Activated CD4-positive, alpha-beta memory T cell treated with anti-CD3 and anti-CD28 coated beads, Interleukin-2, amount 10 ng/mL, durations not matched to agents 7 days and 5 days (primary cell): ENCODE results near the gene RFXAP. TPM values are rescaled to one million over a fixed set of nuclear protein-coding genes. Genes with fewer than 3 reads are reported as not detected.

ENCODE experiments used
- CTCF ChIA-PET: fragments of 350-600 bp; sonication (Branson Sonifier 250); formaldehyde crosslinking; loops from one replicate; lab custom pipeline; 2021; ENCODE audit warnings: antibody characterized with exemption, inconsistent platforms; lab: Charles Lee
- POLR2A ChIA-PET: fragments of 350-600 bp; sonication (Branson Sonifier 250); formaldehyde crosslinking; loops from one replicate; lab custom pipeline; 2021; ENCODE audit warnings: antibody characterized with exemption; lab: Charles Lee
- DNase-seq: peaks from one replicate; pipeline ENCODE4 v3.0.0-alpha.2; 2020
- H3K27ac Mint-ChIP-seq: one replicate; pipeline ENCODE4 v1.8.0; 2021; ENCODE audit warnings: mild to moderate bottlenecking, mixed read lengths
- H3K27me3 Mint-ChIP-seq: one replicate; pipeline ENCODE4 v1.8.0; 2021; ENCODE audit warnings: mixed read lengths
- H3K36me3 Mint-ChIP-seq: one replicate; pipeline ENCODE4 v1.8.0; 2021; ENCODE audit warnings: low read depth, mixed read lengths
- H3K4me1 Mint-ChIP-seq: one replicate; pipeline ENCODE4 v1.8.0; 2021; ENCODE audit warnings: mixed read lengths
- H3K4me3 Mint-ChIP-seq: one replicate; pipeline ENCODE4 v1.8.0; 2021; ENCODE audit warnings: mild to moderate bottlenecking, mixed read lengths
- H3K9me3 Mint-ChIP-seq: one replicate; pipeline ENCODE4 v1.8.0; 2021; ENCODE audit warnings: mixed read lengths
- total RNA-seq, 2 experiments: library from RNA; stranded (reverse); gene quantifications; one replicate each; pipeline ENCODE4 v1.2.3, GENCODE V29; 2021

RFXAP gene
- total RNA-seq, 2 experiments from 2014 or later, result 15.3 to 16.1 TPM

GRCh38 chr13:36794706-36795105, 24.3 kb upstream of the RFXAP start:
- ChIA-PET POLR2A (no interaction called here), CTCF (no interaction called here)
- H3K4me3 Mint-ChIP-seq, result no peak overlapping the region
- H3K9me3 Mint-ChIP-seq, result no peaks in the 10 kb centered on the region
- DNase-seq, result no peak
- H3K4me1 Mint-ChIP-seq, result no peaks in the 10 kb centered on the region
- H3K27me3 Mint-ChIP-seq, result peaks cover 6% of the 10 kb centered on the region
- H3K36me3 Mint-ChIP-seq, result no peaks in the 10 kb centered on the region
- no peak overlapping the region for H3K27ac Mint-ChIP-seq

DNA sequence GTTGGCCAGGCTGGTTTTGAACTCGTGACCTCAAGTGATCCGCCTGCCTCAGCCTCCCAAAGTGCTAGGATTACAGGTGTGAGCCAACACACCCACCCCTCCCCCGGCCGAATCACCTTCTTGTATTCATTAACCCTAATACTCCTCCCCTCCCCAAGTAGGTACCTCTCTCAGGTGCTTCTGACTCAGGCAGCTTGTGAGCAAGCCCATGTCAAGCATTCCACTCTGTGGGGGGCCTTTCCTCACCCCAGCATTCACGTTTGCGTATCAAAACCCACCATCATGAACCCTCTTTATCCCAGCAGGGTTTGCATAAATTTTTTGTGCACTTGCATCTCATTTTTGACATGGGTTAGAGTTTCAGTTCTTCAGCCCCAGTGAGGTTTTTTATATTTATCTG, 23.6 kb upstream of the RFXAP start:
- CTCF ChIA-PET, result no interaction called here

GRCh38 chr13:36796052-36796451, 23.0 kb upstream of the RFXAP start:
- no peak overlapping the region for H3K27ac Mint-ChIP-seq
- H3K4me1 Mint-ChIP-seq, result no peaks in the 10 kb centered on the region
- CTCF ChIA-PET, result no interaction called here
- no peaks in the 10 kb centered on the region for H3K36me3 Mint-ChIP-seq
- peaks cover 8% of the 10 kb centered on the region for H3K27me3 Mint-ChIP-seq
- DNase-seq, result no peak
- POLR2A ChIA-PET, result no interaction called here
- H3K4me3 Mint-ChIP-seq, result no peak overlapping the region
- no peaks in the 10 kb centered on the region for H3K9me3 Mint-ChIP-seq

More for the DNA sequence above, 23.6 kb upstream of the RFXAP start:
- H3K4me3 Mint-ChIP-seq, result no peak overlapping the region
- H3K36me3 Mint-ChIP-seq, result no peaks in the 10 kb centered on the region
- POLR2A ChIA-PET, result no interaction called here
- H3K27ac Mint-ChIP-seq, result no peak overlapping the region
- no peak for DNase-seq
- no peaks in the 10 kb centered on the region for H3K9me3 Mint-ChIP-seq
- no peaks in the 10 kb centered on the region for H3K4me1 Mint-ChIP-seq
- peaks cover 9% of the 10 kb centered on the region for H3K27me3 Mint-ChIP-seq

DNA sequence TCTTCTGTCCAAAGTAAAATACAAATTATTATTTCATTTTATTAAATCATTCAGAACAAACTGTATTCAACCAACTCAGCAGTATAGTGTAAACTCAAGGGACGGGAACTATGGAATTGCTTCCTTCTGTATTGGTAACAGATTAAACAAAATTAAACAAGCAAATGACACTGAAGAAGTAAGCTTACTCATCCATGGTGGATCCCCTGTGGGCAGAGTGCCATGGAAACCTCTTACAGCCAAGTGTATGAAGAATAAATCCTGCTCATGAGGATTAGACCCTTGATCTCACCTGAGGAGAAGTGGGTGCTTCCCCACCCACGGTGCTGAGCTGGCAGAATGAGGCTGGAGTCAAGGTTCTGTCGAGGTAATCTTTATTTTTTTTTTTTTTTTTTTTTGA, 18.0 kb upstream of the RFXAP start:
- Mint-ChIP-seq H3K4me3 (no peak overlapping the region), H3K9me3 (no peaks in the 10 kb centered on the region), H3K27ac (no peak overlapping the region), H3K27me3 (peaks cover 24% of the 10 kb centered on the region), H3K36me3 (no peaks in the 10 kb centered on the region), H3K4me1 (no peaks in the 10 kb centered on the region)
- ChIA-PET CTCF (no interaction called here), POLR2A (interaction anchor here (0.7 kb wide), 1 partner anchor 441 kb away, joined by 3 read pairs; no protein-coding TSS in a partner anchor)
- DNase-seq, result no peak

DNA sequence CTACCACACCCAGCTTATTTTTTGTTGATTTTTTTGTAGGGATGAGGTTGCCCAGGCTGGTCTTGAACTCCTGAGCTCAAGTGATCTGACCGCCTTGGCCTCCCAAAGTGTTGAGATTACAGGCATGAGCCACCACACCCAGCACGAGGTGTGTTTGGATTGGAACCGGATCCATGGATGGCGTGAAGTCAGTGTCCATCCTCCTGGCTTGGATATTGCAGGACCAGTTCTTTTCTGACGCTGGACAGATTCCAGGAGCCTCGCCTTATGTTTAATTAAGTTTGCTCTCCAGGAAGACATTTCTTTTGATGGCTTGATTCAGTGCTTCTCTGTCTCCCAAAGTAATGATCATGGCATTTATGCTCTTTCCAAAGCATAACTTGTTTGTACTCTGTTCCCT, 14.4 kb upstream of the RFXAP start:
- Mint-ChIP-seq H3K27ac (no peak overlapping the region), H3K27me3 (peaks cover 28% of the 10 kb centered on the region), H3K4me3 (no peak overlapping the region), H3K36me3 (no peaks in the 10 kb centered on the region), H3K4me1 (no peaks in the 10 kb centered on the region), H3K9me3 (no peaks in the 10 kb centered on the region)
- POLR2A ChIA-PET, result no interaction called here
- CTCF ChIA-PET, result no interaction called here
- no peak for DNase-seq

GRCh38 chr13:36806102-36806501, 12.9 kb upstream of the RFXAP start:
- Mint-ChIP-seq H3K4me1 (no peaks in the 10 kb centered on the region), H3K36me3 (no peaks in the 10 kb centered on the region), H3K27me3 (peaks cover 30% of the 10 kb centered on the region), H3K27ac (no peak overlapping the region), H3K9me3 (no peaks in the 10 kb centered on the region), H3K4me3 (no peak overlapping the region)
- DNase-seq, result no peak
- ChIA-PET CTCF (no interaction called here), POLR2A (interaction anchor here (0.6 kb wide), 1 partner anchor 9 kb away, joined by 3 read pairs; no protein-coding TSS in a partner anchor)

DNA sequence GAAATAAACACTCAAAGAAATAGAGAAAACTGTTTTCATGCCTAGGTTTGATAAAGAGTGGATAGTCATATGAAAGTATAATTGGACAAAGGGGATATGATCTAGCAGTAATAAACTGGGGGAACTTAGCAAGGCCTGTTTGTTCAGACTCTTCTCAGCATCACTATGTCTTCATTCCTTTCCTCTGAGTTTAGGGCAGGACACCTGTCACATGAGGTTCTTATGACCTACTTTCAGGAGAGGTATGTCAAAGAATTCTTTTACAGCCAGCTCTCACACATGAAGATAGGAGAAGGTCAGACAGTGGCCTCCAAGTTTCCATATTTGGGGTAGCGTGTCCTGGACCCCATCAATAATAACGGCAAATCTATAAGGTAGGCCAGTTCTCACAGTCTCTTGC, 11.4 kb upstream of the RFXAP start:
- peaks cover 33% of the 10 kb centered on the region for H3K27me3 Mint-ChIP-seq
- no peak overlapping the region for H3K4me3 Mint-ChIP-seq

GRCh38 chr13:36813225-36813624, 5.8 kb upstream of the RFXAP start:
- Mint-ChIP-seq H3K4me3 (no peak overlapping the region), H3K4me1 (peaks cover 6% of the 10 kb centered on the region), H3K27me3 (peaks cover 42% of the 10 kb centered on the region), H3K36me3 (no peaks in the 10 kb centered on the region), H3K27ac (no peak overlapping the region), H3K9me3 (no peaks in the 10 kb centered on the region)
- no peak for DNase-seq
- CTCF ChIA-PET, result no interaction called here
- POLR2A ChIA-PET, result no interaction called here

More for the DNA sequence above, 11.4 kb upstream of the RFXAP start:
- no peaks in the 10 kb centered on the region for H3K4me1 Mint-ChIP-seq
- H3K9me3 Mint-ChIP-seq, result no peaks in the 10 kb centered on the region
- H3K27ac Mint-ChIP-seq, result no peak overlapping the region
- no peaks in the 10 kb centered on the region for H3K36me3 Mint-ChIP-seq
- no peak for DNase-seq
- POLR2A ChIA-PET, result no interaction called here
- CTCF ChIA-PET, result no interaction called here

GRCh38 chr13:36814465-36814864, 4.6 kb upstream of the RFXAP start:
- H3K4me1 Mint-ChIP-seq, result peaks cover 14% of the 10 kb centered on the region
- H3K9me3 Mint-ChIP-seq, result no peaks in the 10 kb centered on the region
- peaks cover 42% of the 10 kb centered on the region for H3K27me3 Mint-ChIP-seq
- no peak for DNase-seq
- no peaks in the 10 kb centered on the region for H3K36me3 Mint-ChIP-seq
- CTCF ChIA-PET, result interaction anchor here (1.8 to 2.0 kb wide), 2 partner anchors 12 to 16 kb away, joined by 7 read pairs; no protein-coding TSS in a partner anchor
- no peak overlapping the region for H3K27ac Mint-ChIP-seq
- H3K4me3 Mint-ChIP-seq, result no peak overlapping the region
- POLR2A ChIA-PET, result interaction anchor here (1.0 kb wide), 1 partner anchor 8 kb away, joined by 3 read pairs; no protein-coding TSS in a partner anchor

- Mint-ChIP-seq H3K9me3 (no peaks in the 10 kb centered on the region), H3K4me3 (no peak overlapping the region), H3K36me3 (no peaks in the 10 kb centered on the region), H3K27me3 (peaks cover 40% of the 10 kb centered on the region), H3K4me1 (peaks cover 14% of the 10 kb centered on the region), H3K27ac (no peak overlapping the region)
- DNase-seq, result no peak
- CTCF ChIA-PET, result interaction anchor here (1.0 to 2.0 kb wide), 4 partner anchors 12 to 166 kb away, joined by 3 to 7 read pairs (median 6); no protein-coding TSS in a partner anchor
- POLR2A ChIA-PET, result interaction anchor here (1.0 kb wide), 1 partner anchor 9 kb away, joined by 3 read pairs; no protein-coding TSS in a partner anchor
Measured at GRCh38 chr13:36815062-36815461, 4.0 kb upstream of the RFXAP start.

GRCh38 chr13:36817996-36818803, 822 bp upstream of the RFXAP start:
- ChIA-PET CTCF (interaction anchor here (0.7 kb wide), 1 partner anchor 182 kb away, joined by 4 read pairs; the partner anchor contains the start of gene EXOSC8), POLR2A (interaction anchor here (0.6 to 1.2 kb wide), 5 partner anchors 135 to 1531 kb away, joined by 3 to 9 read pairs (median 3); partner anchors contain the start of genes EXOSC8, SUPT20H and UFM1)
- Mint-ChIP-seq H3K36me3 (peaks cover 8% of the 10 kb centered on the region), H3K9me3 (no peaks in the 10 kb centered on the region), H3K27me3 (peaks cover 21% of the 10 kb centered on the region), H3K4me3 (peak overlapping the region; percentile 94), H3K4me1 (peaks cover 40% of the 10 kb centered on the region), H3K27ac (peak overlapping the region; percentile 76)
- no peak for DNase-seq

- DNase-seq, result peak; percentile 55
- CTCF ChIA-PET, result no interaction called here
- peaks cover 10% of the 10 kb centered on the region for H3K27me3 Mint-ChIP-seq
- no peaks in the 10 kb centered on the region for H3K9me3 Mint-ChIP-seq
- peak overlapping the region; percentile 94 for H3K4me3 Mint-ChIP-seq
- peaks cover 10% of the 10 kb centered on the region for H3K36me3 Mint-ChIP-seq
- peaks cover 53% of the 10 kb centered on the region for H3K4me1 Mint-ChIP-seq
- H3K27ac Mint-ChIP-seq, result peak overlapping the region; percentile 93
- POLR2A ChIA-PET, result interaction anchor here (0.7 to 2.7 kb wide), 5 partner anchors 10 to 239 kb away, joined by 3 to 11 read pairs (median 3); partner anchors contain the start of genes ALG5 and EXOSC8
Measured at GRCh38 chr13:36819739-36820090, 693 bp downstream of the RFXAP start.

DNA sequence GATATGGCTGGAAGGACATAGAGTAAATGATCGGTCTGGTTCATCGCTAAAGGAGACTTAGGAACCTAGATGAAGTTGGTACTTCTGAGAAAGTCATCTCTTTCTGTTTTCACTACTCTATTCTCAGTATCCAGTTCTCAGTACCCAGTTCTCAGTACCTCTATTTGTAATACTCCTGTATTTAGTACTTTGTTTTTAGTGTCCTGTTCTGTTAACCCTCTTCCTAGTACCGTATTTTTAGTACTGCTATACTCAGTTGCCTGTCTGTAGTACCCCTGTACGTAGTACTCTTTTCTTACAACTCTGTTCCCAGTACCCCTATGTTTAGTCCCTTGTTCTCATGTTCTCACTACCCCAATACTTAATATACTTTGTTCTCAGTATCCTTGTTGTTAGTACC, 1.2 kb downstream of the RFXAP start:
- H3K4me1 Mint-ChIP-seq, result peaks cover 58% of the 10 kb centered on the region
- peak overlapping the region; percentile 93 for H3K27ac Mint-ChIP-seq
- H3K9me3 Mint-ChIP-seq, result no peaks in the 10 kb centered on the region
- H3K27me3 Mint-ChIP-seq, result peaks cover 6% of the 10 kb centered on the region
- ChIA-PET POLR2A (interaction anchor here (0.7 to 2.7 kb wide), 5 partner anchors 10 to 239 kb away, joined by 3 to 11 read pairs (median 3); partner anchors contain the start of genes ALG5 and EXOSC8), CTCF (no interaction called here)
- peaks cover 14% of the 10 kb centered on the region for H3K36me3 Mint-ChIP-seq
- peak overlapping the region; percentile 94 for H3K4me3 Mint-ChIP-seq
- DNase-seq, result no peak
